HS-5 (cell line): ENCODE data around the gene DDR1.
"Not testable (repeated sequence)": the region's sequence is repeated elsewhere in the genome, so short reads cannot be mapped to it uniquely, and the experiment has no call there.

Experiments used
- DNase-seq: peaks from one replicate; pipeline ENCODE4 v3.0.0-alpha.2; 2012; ENCODE audit warnings: low read depth

DDR1 gene

GRCh38 chr6:30883685-30884520 lies at the start of gene DDR1:
Gene DDR1 (plus strand): TSS chr6:30884519. CDS start chr6:30888730, 4,211 bp downstream.
- no peak for DNase-seq

GRCh38 chr6:30834646-30835045 lies 49.7 kb upstream of the DDR1 start:
- DNase-seq, result no peak

- no peak for DNase-seq
These were observed 48.7 kb upstream of the DDR1 start for GRCh38 chr6:30835576-30835975.

- DNase-seq, result no peak
These were observed 47.9 kb upstream of the DDR1 start for GRCh38 chr6:30836431-30836866.

- DNase-seq, result no peak
These were observed 47.4 kb upstream of the DDR1 start for GRCh38 chr6:30836957-30837356.

- no peak for DNase-seq
These were observed 46.9 kb upstream of the DDR1 start for GRCh38 chr6:30837432-30837831.

- DNase-seq, result no peak
These were observed 46.4 kb upstream of the DDR1 start for GRCh38 chr6:30837870-30838269.

GRCh38 chr6:30839671-30840070 lies 44.6 kb upstream of the DDR1 start:
- no peak for DNase-seq

- no peak for DNase-seq
These were observed 44.0 kb upstream of the DDR1 start for GRCh38 chr6:30840084-30840934.

GRCh38 chr6:30840935-30841643 lies 43.2 kb upstream of the DDR1 start:
- DNase-seq, result no peak

- no peak for DNase-seq
These were observed 42.4 kb upstream of the DDR1 start for GRCh38 chr6:30841644-30842504.

- no peak for DNase-seq
These were observed 41.3 kb upstream of the DDR1 start for GRCh38 chr6:30842754-30843610.

- no peak for DNase-seq
These were observed 40.7 kb upstream of the DDR1 start for GRCh38 chr6:30843611-30843998.

GRCh38 chr6:30844118-30844535 lies 40.2 kb upstream of the DDR1 start:
- no peak for DNase-seq

GRCh38 chr6:30845183-30845582 lies 39.1 kb upstream of the DDR1 start:
- no peak for DNase-seq

- no peak for DNase-seq
These were observed 36.8 kb upstream of the DDR1 start for GRCh38 chr6:30847421-30847970.

- no peak for DNase-seq
These were observed 36.3 kb upstream of the DDR1 start for GRCh38 chr6:30847971-30848436.

- no peak for DNase-seq
These were observed 34.2 kb upstream of the DDR1 start for GRCh38 chr6:30849903-30850651.

GRCh38 chr6:30852459-30852858 lies 31.9 kb upstream of the DDR1 start:
- DNase-seq, result not testable (repeated sequence)
